Measurements from ENCODE around the gene ATP1A4.

DNA sequence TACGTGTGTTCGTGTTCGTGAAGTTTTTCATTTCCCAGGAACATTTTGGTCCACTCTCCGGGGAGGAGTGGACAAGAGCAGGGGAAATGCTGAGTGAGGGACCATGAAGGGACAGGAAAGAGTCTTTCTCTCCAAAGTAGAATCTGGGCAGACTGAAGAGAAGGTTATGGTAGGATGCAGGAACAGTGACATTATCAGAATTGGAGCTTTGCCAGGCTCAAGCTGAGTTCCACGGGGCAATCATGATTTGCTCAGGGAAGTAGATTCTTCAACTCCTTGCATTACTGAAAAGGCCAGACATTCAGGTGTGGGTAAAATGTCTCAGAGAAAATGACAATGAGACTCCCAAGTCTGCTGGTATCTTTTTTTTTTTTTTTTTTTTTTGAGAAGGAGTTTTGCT is 16.6 kb downstream of the ATP1A4 start:
- TF ChIP-seq ZZZ3 (CRISPR knock-in tag; IDR thresholded peaks at IDR 0.05; ENCODE audit: borderline replicate concordance): no peak
- TF ChIP-seq EHMT2 (IDR thresholded peaks at IDR 0.05; ENCODE audit: borderline replicate concordance, low read depth, low read length): no peak
- TF ChIP-seq ZNF766 (CRISPR knock-in tag; IDR thresholded peaks at IDR 0.05; ENCODE audit: borderline replicate concordance): no peak
- no peak for TF ChIP-seq HDAC2 (CRISPR knock-in tag; IDR thresholded peaks at IDR 0.05)
- no peak for TF ChIP-seq SALL2 (CRISPR knock-in tag; IDR thresholded peaks at IDR 0.05)
- no peak for TF ChIP-seq ZNF883 (CRISPR knock-in tag; IDR thresholded peaks at IDR 0.05; ENCODE audit: not compliant biosample characterization)
- TF ChIP-seq, protein P1, sequence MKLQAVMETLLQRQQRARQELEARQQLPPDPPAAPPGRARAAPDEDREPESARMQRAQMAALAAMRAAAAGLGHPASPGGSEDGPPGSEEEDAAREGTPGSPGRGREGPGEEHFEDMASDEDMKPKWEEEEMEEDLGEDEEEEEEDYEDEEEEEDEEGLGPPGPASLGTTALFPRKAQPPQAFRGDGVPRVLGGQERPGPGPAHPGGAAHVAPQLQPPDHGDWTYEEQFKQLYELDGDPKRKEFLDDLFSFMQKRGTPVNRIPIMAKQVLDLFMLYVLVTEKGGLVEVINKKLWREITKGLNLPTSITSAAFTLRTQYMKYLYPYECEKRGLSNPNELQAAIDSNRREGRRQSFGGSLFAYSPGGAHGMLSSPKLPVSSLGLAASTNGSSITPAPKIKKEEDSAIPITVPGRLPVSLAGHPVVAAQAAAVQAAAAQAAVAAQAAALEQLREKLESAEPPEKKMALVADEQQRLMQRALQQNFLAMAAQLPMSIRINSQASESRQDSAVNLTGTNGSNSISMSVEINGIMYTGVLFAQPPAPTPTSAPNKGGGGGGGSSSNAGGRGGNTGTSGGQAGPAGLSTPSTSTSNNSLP (IDR thresholded peaks at IDR 0.05; ENCODE audit: low read depth, low read length): no peak
- TF ChIP-seq NFE2L1 (CRISPR knock-in tag; IDR thresholded peaks at IDR 0.05; ENCODE audit: borderline replicate concordance): no peak

Data from HepG2 (cell line).